NCI-H2196 treated with DMSO at 0.1 percent for 48 hours (cell line): ENCODE results near the gene ST3GAL3.

Source experiments
- DNase-seq: peaks from one replicate; lab custom pipeline; 2025; ENCODE audit not compliant: unreplicated experiment; lab: John Stamatoyannopoulos, UW

ST3GAL3 gene

GRCh38 chr1:43707190-43708001, at the start of gene ST3GAL3:
Gene ST3GAL3 (plus strand): TSS chr1:43707536. CDS start chr1:43736263, 28,727 bp downstream.
- peak; percentile 84 for DNase-seq

GRCh38 chr1:43659212-43660166, 47.8 kb upstream of the ST3GAL3 start:
- no peak for DNase-seq

DNA sequence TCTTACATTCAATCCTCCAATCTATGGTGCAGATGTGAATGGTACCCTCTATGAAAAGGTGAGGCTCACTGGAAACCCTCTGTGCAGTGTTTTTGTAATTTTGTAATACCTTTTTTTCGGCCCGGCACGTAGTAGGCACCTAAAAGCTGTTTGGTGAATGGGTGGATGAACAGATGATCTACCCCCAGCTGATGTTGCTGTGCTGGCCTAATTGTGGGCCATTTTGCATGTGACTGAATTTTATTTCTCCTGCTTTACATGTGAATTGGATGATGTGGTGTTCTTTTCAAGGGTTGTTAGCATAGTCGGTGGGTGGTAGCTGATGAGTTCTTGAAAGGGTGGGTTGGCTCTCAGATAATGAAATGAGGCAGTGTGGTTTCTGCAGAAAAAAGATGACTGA, 47.0 kb upstream of the ST3GAL3 start:
- no peak for DNase-seq

- DNase-seq: no peak
Observed at GRCh38 chr1:43664369-43664768, 43.0 kb upstream of the ST3GAL3 start.

GRCh38 chr1:43666608-43667007, 40.7 kb upstream of the ST3GAL3 start:
- no peak for DNase-seq

DNA sequence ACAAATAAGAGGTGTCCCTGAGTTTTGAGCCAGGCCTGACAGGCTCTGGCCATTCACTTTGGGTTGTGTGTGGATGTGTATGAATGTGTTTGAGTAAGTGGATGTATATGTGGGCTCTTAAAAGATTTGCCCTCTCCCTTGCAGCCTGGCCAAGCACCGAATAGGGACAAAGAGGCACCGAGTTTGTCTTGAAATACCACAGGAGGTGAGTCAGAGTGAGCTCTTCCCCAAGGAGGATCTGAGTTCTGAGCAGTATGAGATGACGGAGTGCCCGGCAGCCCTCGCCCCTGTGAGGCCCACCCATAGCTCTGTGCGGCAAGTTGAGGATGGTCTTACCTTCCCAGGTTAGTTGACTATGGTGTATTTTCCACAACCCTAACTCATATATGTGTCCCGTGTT, 38.4 kb upstream of the ST3GAL3 start:
- no peak for DNase-seq

DNA sequence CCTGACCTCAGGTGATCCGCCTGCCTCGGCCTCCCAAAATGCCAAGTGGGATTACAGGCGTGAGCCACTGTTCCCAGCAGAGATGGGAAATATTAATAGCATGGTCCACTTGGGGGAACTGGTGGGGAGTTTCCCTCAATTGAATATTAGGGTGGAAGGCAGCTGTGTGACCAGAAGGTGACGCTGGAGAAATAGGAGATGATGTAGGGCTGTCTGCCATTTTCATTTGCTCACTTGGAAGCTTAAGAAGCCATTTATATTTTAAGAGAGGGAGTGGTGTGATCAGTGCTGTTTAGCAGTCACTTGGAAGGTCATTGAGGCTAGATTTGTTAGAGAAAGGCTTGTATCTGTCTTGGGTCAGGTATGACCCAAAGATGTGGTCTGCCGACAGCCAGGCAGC, 37.5 kb upstream of the ST3GAL3 start:
- DNase-seq: no peak

DNA sequence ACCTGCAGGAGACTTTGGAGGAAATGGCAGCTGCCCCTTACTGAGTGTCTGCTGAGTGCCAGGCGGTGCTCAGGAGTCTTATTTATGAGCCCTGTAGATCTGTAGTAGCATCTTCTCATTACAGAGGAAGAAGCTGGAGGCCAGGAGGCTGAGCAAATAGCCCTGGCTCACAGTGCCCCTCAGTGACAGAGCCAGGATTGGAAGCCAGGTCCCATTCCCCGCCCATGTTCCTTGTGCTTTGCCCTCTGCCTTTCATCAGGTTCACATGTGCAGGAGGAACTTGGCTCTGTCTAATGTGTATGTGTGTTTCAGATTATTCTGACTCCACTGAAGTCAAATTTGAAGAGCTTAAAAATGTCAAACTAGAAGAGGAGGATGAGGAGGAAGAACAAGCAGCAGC, 36.1 kb upstream of the ST3GAL3 start:
- DNase-seq: no peak

DNA sequence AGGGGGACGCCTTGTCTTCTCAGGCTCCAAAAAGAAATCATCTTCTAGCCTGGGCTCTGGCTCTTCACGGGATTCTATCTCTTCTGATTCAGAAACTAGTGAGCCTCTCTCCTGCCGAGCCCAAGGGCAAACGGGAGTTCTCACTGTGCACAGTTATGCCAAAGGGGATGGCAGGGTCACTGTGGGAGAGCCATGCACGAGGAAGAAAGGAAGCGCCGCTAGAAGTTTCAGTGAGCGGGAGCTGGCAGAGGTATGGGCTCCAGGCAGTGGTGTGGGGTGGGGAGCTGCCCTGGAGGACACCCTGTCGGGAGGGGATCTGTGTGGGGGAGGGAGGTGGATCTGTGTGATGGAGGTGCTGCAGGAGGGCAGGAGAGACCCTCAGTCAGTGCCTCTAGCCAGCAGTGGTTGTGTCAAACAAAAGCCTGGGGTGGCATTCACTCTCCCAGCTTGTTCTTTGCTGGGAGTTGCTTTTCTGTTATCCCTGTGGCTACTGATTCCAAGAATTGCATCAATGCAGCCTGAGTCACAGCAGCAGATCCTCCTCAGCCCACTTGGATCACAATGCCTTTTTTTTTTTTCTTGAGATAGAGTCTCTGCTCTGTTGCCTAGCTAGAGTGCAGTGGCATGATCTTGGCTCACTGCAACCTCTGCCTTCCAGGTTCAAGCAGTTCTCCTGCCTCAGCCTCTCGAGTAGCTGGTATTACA, 35.6 kb upstream of the ST3GAL3 start:
- no peak for DNase-seq

DNA sequence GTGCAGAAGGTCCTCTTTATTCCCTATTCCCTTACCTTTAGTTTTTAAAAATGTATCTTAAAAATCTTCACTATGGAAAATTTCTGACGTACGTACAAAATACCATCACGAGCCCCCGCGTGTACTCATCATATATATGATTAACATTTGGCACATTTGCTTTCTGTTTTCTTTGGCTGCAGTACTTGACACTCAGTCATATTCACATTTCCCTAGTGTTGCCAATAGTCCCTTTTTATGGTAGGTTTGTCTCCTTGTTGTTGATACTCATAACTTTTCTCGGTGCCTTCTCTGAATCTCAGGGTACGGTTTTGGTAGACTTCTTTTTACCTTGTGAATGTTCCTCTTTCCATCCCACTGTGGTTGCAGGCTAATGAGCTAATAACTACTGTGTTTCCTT, 34.1 kb upstream of the ST3GAL3 start:
- no peak for DNase-seq

DNA sequence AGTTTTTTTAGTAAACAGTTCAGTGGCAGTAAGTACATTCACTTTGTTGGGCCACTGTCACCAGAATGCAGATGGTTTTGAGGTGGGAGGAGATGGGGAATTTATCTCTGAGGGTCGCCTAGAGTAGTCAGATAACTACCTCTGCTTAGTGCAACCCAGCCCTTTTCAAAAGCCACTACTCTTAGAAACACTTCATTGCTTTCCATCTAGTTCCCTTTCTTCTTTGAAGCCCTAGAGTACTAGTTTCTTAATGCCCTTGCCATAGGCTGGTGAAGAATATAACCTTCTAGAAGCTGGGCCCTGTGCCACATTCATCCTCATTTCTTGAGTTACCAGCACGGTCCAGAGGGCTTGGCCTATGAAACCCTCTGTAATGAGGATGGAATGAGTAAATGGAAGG, 28.4 kb upstream of the ST3GAL3 start:
- DNase-seq: no peak

DNA sequence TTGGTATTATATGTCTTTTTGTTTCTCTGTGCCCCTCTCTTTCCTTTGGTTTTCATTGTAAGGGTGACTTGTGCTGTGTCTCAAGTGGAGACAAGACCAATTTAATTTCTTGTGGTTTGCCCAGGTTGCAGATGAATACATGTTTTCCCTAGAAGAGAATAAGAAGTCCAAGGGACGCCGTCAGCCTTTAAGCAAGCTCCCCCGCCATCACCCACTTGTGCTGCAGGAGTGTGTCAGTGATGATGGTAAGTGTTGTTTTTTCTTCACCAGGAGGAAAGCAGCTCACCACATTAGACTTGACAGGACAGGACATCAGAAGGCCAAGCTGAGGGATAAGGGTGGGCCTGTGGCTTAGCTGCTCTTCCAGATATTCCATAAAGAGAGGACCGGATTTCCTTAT, 23.8 kb upstream of the ST3GAL3 start:
- no peak for DNase-seq

- no peak for DNase-seq
Observed at GRCh38 chr1:43686801-43687200, 20.5 kb upstream of the ST3GAL3 start.

- DNase-seq: no peak
Observed at GRCh38 chr1:43687301-43688108, 19.8 kb upstream of the ST3GAL3 start.

DNA sequence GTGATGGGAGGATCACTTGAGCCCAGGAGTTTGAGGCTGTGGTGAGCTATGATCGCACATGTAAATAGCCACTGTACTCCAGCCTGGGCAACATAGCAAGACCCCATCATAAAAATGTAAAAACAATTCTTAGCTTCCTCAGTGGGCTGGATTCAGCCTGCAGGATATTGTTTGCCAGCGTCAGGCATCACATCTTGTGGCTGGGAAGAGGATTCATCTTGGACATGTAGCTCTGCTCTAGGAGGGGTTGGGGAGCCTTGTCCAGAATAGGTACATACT, 19.3 kb upstream of the ST3GAL3 start:
- DNase-seq: no peak

DNA sequence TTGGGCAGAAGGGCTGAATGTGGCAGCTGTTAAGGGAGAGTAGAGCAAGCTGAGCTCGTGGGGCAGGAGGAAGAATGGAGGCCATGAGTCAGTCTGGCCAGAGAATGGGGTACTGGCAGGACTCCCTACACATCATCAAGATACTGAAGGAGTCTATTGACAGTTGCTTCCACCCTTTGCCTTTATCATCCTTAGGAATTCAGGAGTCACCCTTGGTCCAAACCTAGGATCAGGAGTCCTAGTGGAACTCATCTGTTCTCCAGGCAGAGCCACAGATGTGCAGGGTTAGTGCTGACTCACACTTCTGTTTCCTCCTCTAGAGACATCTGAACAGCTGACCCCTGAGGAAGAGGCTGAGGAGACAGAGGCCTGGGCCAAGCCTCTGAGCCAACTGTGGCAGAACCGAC, 18.7 kb upstream of the ST3GAL3 start:
- DNase-seq: no peak

DNA sequence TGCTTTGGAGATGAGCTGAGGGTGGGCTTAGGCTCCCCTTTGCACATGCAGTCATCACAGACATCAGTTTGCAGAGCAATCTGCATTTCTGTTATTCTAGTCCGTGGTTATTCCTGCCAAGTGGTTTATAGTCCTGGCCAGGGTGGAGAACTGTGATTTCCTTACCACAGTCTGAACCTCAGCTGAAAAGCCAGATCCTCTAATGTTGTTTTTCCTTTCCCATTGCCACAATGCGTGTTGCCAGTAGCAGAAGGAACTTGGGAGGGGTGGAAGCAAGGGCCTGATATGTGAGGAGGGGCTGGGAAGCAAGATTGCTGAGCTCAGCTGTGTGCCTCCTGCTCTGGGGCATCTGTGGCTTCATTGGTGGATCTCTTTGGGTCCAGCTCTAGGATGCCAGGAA, 18.0 kb upstream of the ST3GAL3 start:
- DNase-seq: no peak

- no peak for DNase-seq
Observed at GRCh38 chr1:43691871-43692815, 15.2 kb upstream of the ST3GAL3 start.

DNA sequence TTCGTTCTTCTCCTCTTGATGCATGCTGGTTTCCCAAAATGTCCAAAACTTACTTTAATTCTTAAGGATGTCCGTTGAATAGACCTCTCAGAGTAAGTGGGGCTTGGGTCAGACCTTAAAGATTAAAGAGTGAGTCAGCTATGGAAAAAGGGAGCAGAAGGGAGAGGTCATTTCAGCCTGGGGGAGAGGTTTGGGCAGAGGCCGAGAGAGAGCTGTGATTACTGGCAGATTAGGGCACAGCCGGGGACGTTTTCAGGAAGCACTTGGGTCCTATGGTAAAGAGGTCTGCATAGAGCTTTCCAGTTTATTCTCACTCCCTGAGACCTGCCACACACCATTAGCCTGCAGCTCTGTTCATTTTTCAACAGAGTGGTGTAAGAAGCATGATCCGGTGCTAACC, 14.0 kb upstream of the ST3GAL3 start:
- no peak for DNase-seq

DNA sequence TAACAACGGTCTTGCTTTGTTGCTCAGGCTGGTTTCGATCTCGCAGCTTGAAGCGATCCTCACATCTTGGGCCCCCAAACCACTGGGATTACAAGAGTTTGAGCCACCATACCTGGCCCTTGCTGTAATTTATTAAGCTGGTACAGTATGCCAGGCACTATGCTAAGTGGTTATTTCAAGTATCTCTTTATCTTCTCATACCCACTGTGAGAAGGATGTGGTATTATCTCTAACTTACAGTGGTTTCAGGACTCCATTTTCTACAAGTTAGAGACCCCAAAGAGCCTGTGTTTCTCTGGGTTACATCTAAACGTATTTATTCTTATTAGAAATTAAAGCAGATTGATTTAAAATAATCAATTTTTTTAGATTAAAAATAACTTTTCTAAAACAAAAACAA, 8.1 kb upstream of the ST3GAL3 start:
- DNase-seq: no peak
